Measurements from ENCODE around the gene EPB42. TPM values are rescaled to one million over a fixed set of nuclear protein-coding genes. Genes with fewer than 3 reads are reported as not detected.

EPB42 gene
- total RNA-seq, 5 donors from 2014 or later (not counting 1 experiment from before 2014, with no cell fraction given) = not detected

- no peaks in the 10 kb centered on the region for H3K9me3 ChIP-seq
- Mint-ChIP-seq H3K36me3 (no peaks in the 10 kb centered on the region), H3K9me3 (no peaks in the 10 kb centered on the region), H3K4me1 (peaks cover 0 to 5% (median 1%) of the 10 kb centered on the region in 3 donors), H3K27me3 (peaks cover 3 to 10% of the 10 kb centered on the region in 2 donors), H3K27ac (no peak overlapping the region), H3K4me3 (no peak overlapping the region)
- ChIA-PET POLR2A (no interaction called here), CTCF (no interaction called here)
- H3K36me3 ChIP-seq (ENCODE audit: control insufficient read depth in 2 of 2, extremely low read depth in 1 of 2, insufficient read depth in 1 of 2, low read length in 1 of 2) = no peaks in the 10 kb centered on the region
- ATAC-seq (replicated peaks in 1 of 4) (no peak), DNase-seq (no peak)
- H3K4me3 ChIP-seq (ENCODE audit: control insufficient read depth in 1 of 2, extremely low read depth in 1 of 2, low read length in 1 of 2) = no peak overlapping the region
- H3K27me3 ChIP-seq (replicated peaks in 1 of 2; ENCODE audit: control insufficient read depth in 2 of 2, extremely low read depth in 1 of 2, insufficient read depth in 2 of 2, low read length in 1 of 2) = peaks cover 0 to 14% of the 10 kb centered on the region in 2 experiments
- no peaks in the 10 kb centered on the region for H3K4me1 ChIP-seq (ENCODE audit: control insufficient read depth in 1 of 2, extremely low read depth in 1 of 2, insufficient read depth in 2 of 2, low read length in 2 of 2)
- WGBS (ENCODE audit: insufficient coverage) = 83% methylated on average over 1 of the region's 2 CpGs
- H3K27ac ChIP-seq (ENCODE audit: low read length) = no peak overlapping the region
These were observed 22.3 kb upstream of the EPB42 start for GRCh38 chr15:43243020-43243645.

DNA sequence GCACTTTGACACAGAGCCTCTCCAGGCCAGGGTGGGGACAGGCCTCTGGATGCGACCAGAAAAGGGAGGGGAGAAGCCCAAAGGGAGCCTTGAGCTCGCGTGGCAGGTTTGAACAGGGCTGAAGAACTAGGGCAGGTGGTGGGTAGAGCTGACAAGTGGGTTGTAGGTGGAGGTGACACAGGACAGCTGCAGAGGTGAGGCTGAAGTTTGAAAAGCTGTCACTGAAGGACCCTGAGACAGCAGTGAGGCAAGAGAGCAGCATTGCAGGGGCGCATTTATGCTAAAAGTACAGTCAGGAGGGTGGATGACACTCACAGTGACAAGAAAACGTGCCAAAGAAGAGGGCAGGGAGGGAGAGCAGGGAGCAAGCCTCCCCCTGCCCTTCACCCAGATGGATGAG is 21.8 kb upstream of the EPB42 start:
- DNase-seq = no peak
- WGBS (ENCODE audit: insufficient coverage) = no CpG with 5 or more reads among the region's 5 CpGs
- Histone ChIP-seq H3K36me3 (ENCODE audit: control insufficient read depth in 2 of 2, extremely low read depth in 1 of 2, insufficient read depth in 1 of 2, low read length in 1 of 2) (no peaks in the 10 kb centered on the region), H3K4me3 (ENCODE audit: control insufficient read depth in 1 of 2, extremely low read depth in 1 of 2, low read length in 1 of 2) (no peak overlapping the region), H3K4me1 (ENCODE audit: control insufficient read depth in 1 of 2, extremely low read depth in 1 of 2, insufficient read depth in 2 of 2, low read length in 2 of 2) (no peaks in the 10 kb centered on the region), H3K9me3 (no peaks in the 10 kb centered on the region), H3K27me3 (replicated peaks in 1 of 2; ENCODE audit: control insufficient read depth in 2 of 2, extremely low read depth in 1 of 2, insufficient read depth in 2 of 2, low read length in 1 of 2) (peaks cover 0 to 19% of the 10 kb centered on the region in 2 experiments), H3K27ac (ENCODE audit: low read length) (no peak overlapping the region)
- Mint-ChIP-seq H3K9me3 (no peaks in the 10 kb centered on the region), H3K27me3 (peaks cover 3 to 15% of the 10 kb centered on the region in 2 donors), H3K36me3 (no peaks in the 10 kb centered on the region), H3K27ac (no peak overlapping the region), H3K4me1 (peaks cover 0 to 5% (median 1%) of the 10 kb centered on the region in 3 donors), H3K4me3 (no peak overlapping the region)
- CTCF ChIA-PET = no interaction called here
- POLR2A ChIA-PET = interaction anchor here in 1 of 2 donors (0.7 kb wide), 1 partner anchor 39 kb away, joined by 3 read pairs; no protein-coding TSS in a partner anchor
- no peak for ATAC-seq (replicated peaks in 1 of 4)

DNA sequence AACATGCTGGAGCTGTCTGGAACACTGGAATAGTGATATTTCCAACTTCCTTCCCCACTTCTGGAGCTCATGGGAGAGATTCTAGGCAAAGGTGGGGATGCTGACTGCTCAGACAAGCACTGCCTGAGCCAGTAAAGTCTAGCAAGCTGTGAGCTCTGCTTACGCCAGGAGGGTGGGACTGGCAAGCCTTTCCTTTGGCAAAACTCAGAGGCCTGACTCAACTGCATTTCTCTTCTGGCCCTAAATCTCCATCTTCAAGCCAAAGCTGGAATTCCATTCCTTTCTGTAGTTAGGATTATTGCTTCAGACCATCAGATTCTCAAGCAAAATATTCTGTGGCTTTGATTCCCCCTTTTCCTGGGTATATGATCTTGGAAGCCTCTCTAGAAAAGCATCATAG is 20.3 kb upstream of the EPB42 start:
- Mint-ChIP-seq H3K27ac (no peak overlapping the region), H3K36me3 (no peaks in the 10 kb centered on the region), H3K4me1 (peaks cover 0 to 1% (median 0%) of the 10 kb centered on the region in 3 donors), H3K9me3 (no peaks in the 10 kb centered on the region), H3K4me3 (no peak overlapping the region), H3K27me3 (peaks cover 5 to 16% of the 10 kb centered on the region in 2 donors)
- no peak overlapping the region for H3K27ac ChIP-seq (ENCODE audit: low read length)
- DNase-seq (no peak), ATAC-seq (replicated peaks in 1 of 4) (no peak)
- no peaks in the 10 kb centered on the region for H3K36me3 ChIP-seq (ENCODE audit: control insufficient read depth in 2 of 2, extremely low read depth in 1 of 2, insufficient read depth in 1 of 2, low read length in 1 of 2)
- H3K9me3 ChIP-seq = no peaks in the 10 kb centered on the region
- no CpG with 5 or more reads among the region's 1 CpG for WGBS (ENCODE audit: insufficient coverage)
- POLR2A ChIA-PET = no interaction called here
- CTCF ChIA-PET = no interaction called here
- peaks cover 0 to 22% of the 10 kb centered on the region in 2 experiments for H3K27me3 ChIP-seq (replicated peaks in 1 of 2; ENCODE audit: control insufficient read depth in 2 of 2, extremely low read depth in 1 of 2, insufficient read depth in 2 of 2, low read length in 1 of 2)
- H3K4me3 ChIP-seq (ENCODE audit: control insufficient read depth in 1 of 2, extremely low read depth in 1 of 2, low read length in 1 of 2) = no peak overlapping the region
- no peaks in the 10 kb centered on the region for H3K4me1 ChIP-seq (ENCODE audit: control insufficient read depth in 1 of 2, extremely low read depth in 1 of 2, insufficient read depth in 2 of 2, low read length in 2 of 2)

GRCh38 chr15:43239732-43240491 is 19.1 kb upstream of the EPB42 start:
- Mint-ChIP-seq H3K4me1 (peaks cover 0 to 1% (median 0%) of the 10 kb centered on the region in 3 donors), H3K4me3 (no peak overlapping the region), H3K27me3 (peaks cover 10 to 16% of the 10 kb centered on the region in 2 donors), H3K36me3 (no peaks in the 10 kb centered on the region), H3K9me3 (no peaks in the 10 kb centered on the region), H3K27ac (no peak overlapping the region)
- CTCF ChIA-PET = interaction anchor here in 1 of 2 donors (0.6 kb wide), 1 partner anchor 15 kb away, joined by 10 read pairs; no protein-coding TSS in a partner anchor
- no peak for DNase-seq
- no peak overlapping the region for H3K4me3 ChIP-seq (ENCODE audit: control insufficient read depth in 1 of 2, extremely low read depth in 1 of 2, low read length in 1 of 2)
- no peaks in the 10 kb centered on the region for H3K4me1 ChIP-seq (ENCODE audit: control insufficient read depth in 1 of 2, extremely low read depth in 1 of 2, insufficient read depth in 2 of 2, low read length in 2 of 2)
- H3K27ac ChIP-seq (ENCODE audit: low read length) = no peak overlapping the region
- no peaks in the 10 kb centered on the region for H3K36me3 ChIP-seq (ENCODE audit: control insufficient read depth in 2 of 2, extremely low read depth in 1 of 2, insufficient read depth in 1 of 2, low read length in 1 of 2)
- POLR2A ChIA-PET = no interaction called here
- peaks cover 0 to 28% of the 10 kb centered on the region in 2 experiments for H3K27me3 ChIP-seq (replicated peaks in 1 of 2; ENCODE audit: control insufficient read depth in 2 of 2, extremely low read depth in 1 of 2, insufficient read depth in 2 of 2, low read length in 1 of 2)
- no peaks in the 10 kb centered on the region for H3K9me3 ChIP-seq
- no peak for ATAC-seq (replicated peaks in 1 of 4)
- 45% methylated on average over 5 of the region's 7 CpGs for WGBS (ENCODE audit: insufficient coverage)

GRCh38 chr15:43238671-43239131 is 17.9 kb upstream of the EPB42 start:
- CTCF ChIA-PET = no interaction called here
- Mint-ChIP-seq H3K36me3 (no peaks in the 10 kb centered on the region), H3K27ac (no peak overlapping the region), H3K27me3 (peaks cover 11 to 13% of the 10 kb centered on the region in 2 donors), H3K4me1 (peaks cover 0 to 1% (median 0%) of the 10 kb centered on the region in 3 donors), H3K4me3 (no peak overlapping the region), H3K9me3 (no peaks in the 10 kb centered on the region)
- Histone ChIP-seq H3K9me3 (no peaks in the 10 kb centered on the region), H3K36me3 (ENCODE audit: control insufficient read depth in 2 of 2, extremely low read depth in 1 of 2, insufficient read depth in 1 of 2, low read length in 1 of 2) (no peaks in the 10 kb centered on the region), H3K4me3 (ENCODE audit: control insufficient read depth in 1 of 2, extremely low read depth in 1 of 2, low read length in 1 of 2) (no peak overlapping the region), H3K27me3 (replicated peaks in 1 of 2; ENCODE audit: control insufficient read depth in 2 of 2, extremely low read depth in 1 of 2, insufficient read depth in 2 of 2, low read length in 1 of 2) (peaks cover 0 to 28% of the 10 kb centered on the region in 2 experiments), H3K27ac (ENCODE audit: low read length) (no peak overlapping the region), H3K4me1 (ENCODE audit: control insufficient read depth in 1 of 2, extremely low read depth in 1 of 2, insufficient read depth in 2 of 2, low read length in 2 of 2) (no peaks in the 10 kb centered on the region)
- 68% methylated on average over 8 of the region's 10 CpGs for WGBS (ENCODE audit: insufficient coverage)
- no peak for ATAC-seq (replicated peaks in 1 of 4)
- POLR2A ChIA-PET = no interaction called here
- no peak for DNase-seq

DNA sequence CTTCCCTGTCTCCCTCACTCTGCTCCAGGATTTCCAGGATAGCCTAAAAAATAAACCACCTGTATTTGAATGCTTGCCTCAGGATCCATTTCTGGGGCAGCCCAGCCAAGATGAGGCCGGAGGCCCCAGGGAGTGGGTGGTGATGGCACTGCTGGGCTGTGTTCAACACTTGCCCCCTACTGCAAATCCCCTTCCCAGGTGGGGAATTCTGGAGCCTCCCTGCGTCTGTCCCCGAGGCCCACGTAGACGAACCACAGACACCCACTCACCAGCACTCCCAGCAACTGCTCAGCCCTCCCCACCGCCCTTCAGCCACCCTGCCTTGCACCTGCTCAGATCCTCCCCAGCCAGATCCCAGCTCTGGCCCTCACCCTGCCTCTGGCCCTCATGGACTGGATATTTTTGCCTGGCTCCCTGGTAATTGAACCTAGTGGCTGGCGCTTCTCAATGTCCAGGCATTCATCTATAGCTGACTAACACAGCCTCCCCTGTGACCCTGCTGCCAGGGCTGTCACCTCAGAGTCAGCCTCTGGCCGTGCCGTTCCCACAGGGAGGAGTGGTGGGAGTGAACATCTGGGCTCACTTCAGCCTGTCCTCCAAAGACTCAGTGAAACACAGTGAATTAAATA is 17.1 kb upstream of the EPB42 start:
- no peaks in the 10 kb centered on the region for H3K36me3 ChIP-seq (ENCODE audit: control insufficient read depth in 2 of 2, extremely low read depth in 1 of 2, insufficient read depth in 1 of 2, low read length in 1 of 2)
- Mint-ChIP-seq H3K4me1 (peaks cover 0 to 4% (median 0%) of the 10 kb centered on the region in 3 donors), H3K36me3 (no peaks in the 10 kb centered on the region), H3K27ac (no peak overlapping the region), H3K4me3 (no peak overlapping the region), H3K27me3 (peaks cover 11 to 19% of the 10 kb centered on the region in 2 donors), H3K9me3 (no peaks in the 10 kb centered on the region)
- DNase-seq (no peak), ATAC-seq (replicated peaks in 1 of 4) (no peak)
- peaks cover 0 to 32% of the 10 kb centered on the region in 2 experiments for H3K27me3 ChIP-seq (replicated peaks in 1 of 2; ENCODE audit: control insufficient read depth in 2 of 2, extremely low read depth in 1 of 2, insufficient read depth in 2 of 2, low read length in 1 of 2)
- H3K27ac ChIP-seq (ENCODE audit: low read length) = no peak overlapping the region
- 76% methylated on average over 5 of the region's 9 CpGs for WGBS (ENCODE audit: insufficient coverage)
- H3K4me1 ChIP-seq (ENCODE audit: control insufficient read depth in 1 of 2, extremely low read depth in 1 of 2, insufficient read depth in 2 of 2, low read length in 2 of 2) = no peaks in the 10 kb centered on the region
- no peak overlapping the region for H3K4me3 ChIP-seq (ENCODE audit: control insufficient read depth in 1 of 2, extremely low read depth in 1 of 2, low read length in 1 of 2)
- H3K9me3 ChIP-seq = no peaks in the 10 kb centered on the region
- POLR2A ChIA-PET = no interaction called here
- CTCF ChIA-PET = no interaction called here

Measured in T-cell (primary cell).